ENCODE results near the gene MAPK7.

GRCh38 chr17:19421926-19422325, 43.6 kb downstream of the MAPK7 start:
- no peak for TF ChIP-seq CTCF (IDR thresholded peaks at IDR 0.05)
- no peak for TF ChIP-seq POLR2A (IDR thresholded peaks at IDR 0.05)
